PC-3 (cell line): Measurements from ENCODE around the gene IWS1.

ENCODE experiments used
- EZH2 ChIP-seq: fragments of 300-600 bp; sonication (generic); IDR thresholded peaks from one replicate; pipeline ENCODE4 v1.6.1; 2017; ENCODE audit warnings: antibody characterized with exemption, mild to moderate bottlenecking, low read length; ENCODE audit not compliant: unreplicated experiment
- EZH2phosphoT487 ChIP-seq: fragments of 300-600 bp; sonication (generic); IDR thresholded peaks from 2 replicates; pipeline ENCODE4 v1.6.1; 2018; ENCODE audit warnings: mild to moderate bottlenecking, antibody characterized with exemption, low read length, borderline replicate concordance
- TF ChIP-seq, protein P1 (sequence below): fragments of 300-600 bp; sonication (generic); conservative IDR thresholded peaks from 2 replicates; pipeline ENCODE4 v1.5.1; 2017; ENCODE audit warnings: antibody characterized with exemption, low read depth, mild to moderate bottlenecking, low read length

DNA sequence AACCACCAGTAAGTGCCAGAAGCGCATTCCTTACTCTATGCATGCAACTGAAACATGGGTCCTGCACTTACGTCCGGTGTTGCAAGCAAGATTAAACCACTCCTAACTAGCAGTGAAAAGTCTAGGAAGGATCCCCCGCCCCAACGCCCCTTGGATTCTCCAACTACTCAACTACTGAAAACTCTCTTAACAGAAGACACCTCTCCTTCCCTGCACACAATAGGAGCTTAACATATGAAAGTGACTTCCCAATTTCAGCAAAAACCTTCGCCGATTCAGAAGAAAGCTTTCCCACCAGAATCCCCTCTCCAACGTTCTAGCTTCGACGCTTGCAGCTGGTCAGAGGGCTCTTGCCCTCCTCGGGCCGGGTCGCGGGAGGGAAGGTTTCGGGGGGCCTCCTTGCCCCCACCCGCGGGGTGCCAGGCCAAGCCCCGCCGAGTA is 578 bp downstream of the IWS1 start:
- TF ChIP-seq, protein P1, sequence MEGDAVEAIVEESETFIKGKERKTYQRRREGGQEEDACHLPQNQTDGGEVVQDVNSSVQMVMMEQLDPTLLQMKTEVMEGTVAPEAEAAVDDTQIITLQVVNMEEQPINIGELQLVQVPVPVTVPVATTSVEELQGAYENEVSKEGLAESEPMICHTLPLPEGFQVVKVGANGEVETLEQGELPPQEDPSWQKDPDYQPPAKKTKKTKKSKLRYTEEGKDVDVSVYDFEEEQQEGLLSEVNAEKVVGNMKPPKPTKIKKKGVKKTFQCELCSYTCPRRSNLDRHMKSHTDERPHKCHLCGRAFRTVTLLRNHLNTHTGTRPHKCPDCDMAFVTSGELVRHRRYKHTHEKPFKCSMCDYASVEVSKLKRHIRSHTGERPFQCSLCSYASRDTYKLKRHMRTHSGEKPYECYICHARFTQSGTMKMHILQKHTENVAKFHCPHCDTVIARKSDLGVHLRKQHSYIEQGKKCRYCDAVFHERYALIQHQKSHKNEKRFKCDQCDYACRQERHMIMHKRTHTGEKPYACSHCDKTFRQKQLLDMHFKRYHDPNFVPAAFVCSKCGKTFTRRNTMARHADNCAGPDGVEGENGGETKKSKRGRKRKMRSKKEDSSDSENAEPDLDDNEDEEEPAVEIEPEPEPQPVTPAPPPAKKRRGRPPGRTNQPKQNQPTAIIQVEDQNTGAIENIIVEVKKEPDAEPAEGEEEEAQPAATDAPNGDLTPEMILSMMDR: no peak
- TF ChIP-seq EZH2 (no peak), EZH2phosphoT487 (no peak)
